Nucleus accumbens (tissue), 56 donors: ENCODE data around the gene OR1S1.
"Not testable (repeated sequence)": the region's sequence is repeated elsewhere in the genome, so short reads cannot be mapped to it uniquely, and the experiment has no call there.

Experiments used
- DNase-seq, 56 donors: peaks; one replicate each; lab custom pipeline; 2025; lab: John Stamatoyannopoulos, UW

OR1S1 gene

GRCh38 chr11:58212420-58212819 lies at the start of gene OR1S1:
Gene OR1S1, plus strand, starts transcription at chr11:58212720.
- DNase-seq, result not testable (repeated sequence)

- DNase-seq, result no peak
Observed at GRCh38 chr11:58164389-58164788, 48.1 kb upstream of the OR1S1 start.

- DNase-seq, result no peak
Observed at GRCh38 chr11:58164990-58165389, 47.5 kb upstream of the OR1S1 start.

DNA sequence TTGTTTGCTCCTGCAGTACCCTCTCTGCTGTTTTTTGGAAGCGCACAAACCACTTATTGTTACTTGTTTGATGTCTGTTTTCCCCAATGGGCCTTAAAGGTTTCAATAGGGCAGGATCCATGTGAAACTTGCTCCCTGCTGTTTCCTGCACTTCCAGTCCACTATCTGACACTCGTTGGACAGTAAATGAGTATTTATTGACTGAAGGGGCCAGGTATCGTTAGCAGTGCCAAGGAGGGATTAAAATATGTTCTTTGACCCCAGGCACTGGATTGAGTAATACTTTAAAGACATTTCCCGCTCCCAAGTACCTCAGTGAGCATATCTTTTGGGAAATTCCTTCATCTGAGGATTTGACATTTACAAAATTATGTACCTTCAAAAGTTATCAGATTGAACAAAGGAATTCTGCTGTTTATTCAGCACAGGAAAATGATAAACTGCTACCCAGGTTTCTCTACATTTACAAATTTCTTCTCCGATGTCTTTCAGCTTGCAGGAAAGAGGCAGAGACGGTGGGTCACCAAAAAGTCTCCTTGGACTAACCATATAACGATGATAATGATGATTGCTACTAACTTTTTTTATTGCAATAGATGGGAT lies 46.9 kb upstream of the OR1S1 start:
- DNase-seq, result no peak

- DNase-seq, result no peak
Observed at GRCh38 chr11:58177409-58178054, 35.0 kb upstream of the OR1S1 start.

GRCh38 chr11:58178444-58178843 lies 34.1 kb upstream of the OR1S1 start:
- no peak for DNase-seq

DNA sequence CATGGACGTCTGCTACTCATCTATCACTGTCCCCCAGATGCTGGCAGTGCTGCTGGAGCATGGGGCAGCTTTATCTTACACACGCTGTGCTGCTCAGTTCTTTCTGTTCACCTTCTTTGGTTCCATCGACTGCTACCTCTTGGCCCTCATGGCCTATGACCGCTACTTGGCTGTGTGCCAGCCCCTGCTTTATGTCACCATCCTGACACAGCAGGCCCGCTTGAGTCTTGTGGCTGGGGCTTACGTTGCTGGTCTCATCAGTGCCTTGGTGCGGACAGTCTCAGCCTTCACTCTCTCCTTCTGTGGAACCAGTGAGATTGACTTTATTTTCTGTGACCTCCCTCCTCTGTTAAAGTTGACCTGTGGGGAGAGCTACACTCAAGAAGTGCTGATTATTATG lies 32.9 kb upstream of the OR1S1 start:
- no peak for DNase-seq

DNA sequence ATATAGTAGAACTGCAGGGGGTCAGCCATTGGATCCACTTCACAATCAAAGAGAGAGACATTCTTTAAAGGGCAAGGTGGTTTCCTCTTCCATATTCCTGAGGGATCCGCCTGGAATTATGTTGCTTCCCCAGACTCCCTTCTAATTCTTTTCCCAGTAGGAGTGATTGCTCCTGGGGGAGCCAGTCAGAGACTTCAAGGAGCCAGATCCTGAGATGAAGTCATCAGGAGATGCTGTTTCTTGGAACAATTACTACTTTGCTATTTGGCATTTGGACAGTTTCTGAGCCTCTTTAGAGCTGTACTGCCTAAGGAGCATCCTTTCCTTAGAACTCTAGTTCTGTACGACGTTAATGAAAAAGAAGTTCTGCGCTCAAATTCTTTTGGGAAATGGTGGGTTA lies 25.6 kb upstream of the OR1S1 start:
- DNase-seq, result no peak

DNA sequence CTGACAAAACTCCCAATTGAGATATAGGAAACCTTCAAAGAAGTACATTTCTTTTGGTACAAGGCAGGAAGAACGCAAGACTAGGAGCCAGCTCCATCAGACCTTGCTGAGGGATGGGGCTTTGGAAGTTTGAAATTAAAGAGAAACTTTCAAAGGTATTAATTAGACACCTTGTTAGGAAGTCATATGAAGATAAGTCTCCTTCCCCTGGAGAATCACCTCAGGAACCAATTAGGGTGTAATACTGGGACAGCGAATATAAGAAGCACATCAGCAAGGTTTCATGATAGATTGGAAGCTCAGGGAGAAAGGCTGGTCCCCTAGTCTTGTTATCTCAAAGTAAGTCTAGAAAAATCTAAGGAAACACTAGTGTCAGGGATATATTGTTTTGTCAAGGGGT lies 23.8 kb upstream of the OR1S1 start, which contains the start of gene OR9Q2:
Gene OR9Q2 (plus strand): TSS at position 301 of the 400 bp plus-strand sequence. CDS start 1,421 bp downstream, outside the sequence.
- DNase-seq, result no peak

GRCh38 chr11:58192229-58192628 lies 20.3 kb upstream of the OR1S1 start:
- DNase-seq, result no peak

GRCh38 chr11:58193391-58193790 lies 19.1 kb upstream of the OR1S1 start:
- no peak for DNase-seq

- DNase-seq, result no peak
Observed at GRCh38 chr11:58195939-58196338, 16.6 kb upstream of the OR1S1 start.

DNA sequence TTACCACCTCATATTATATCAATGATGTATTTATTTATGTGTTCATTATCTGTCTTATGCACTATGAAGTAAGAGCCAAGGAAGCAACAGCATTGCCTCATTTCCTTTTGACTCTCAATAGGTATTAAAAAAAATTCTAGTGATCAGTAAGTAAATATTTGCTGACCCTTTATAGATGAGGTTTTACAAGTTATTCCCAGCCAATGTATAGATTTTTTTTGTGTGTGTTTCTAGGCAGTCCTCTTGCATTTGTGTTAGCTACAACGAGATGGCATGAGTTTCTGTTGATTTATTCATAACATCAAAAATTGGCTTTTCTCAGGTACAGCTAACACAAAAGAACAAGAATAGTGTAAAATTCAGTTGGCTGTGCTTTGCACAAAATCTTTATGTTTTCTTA lies 13.2 kb upstream of the OR1S1 start:
- no peak for DNase-seq

GRCh38 chr11:58204042-58204441 lies 8.5 kb upstream of the OR1S1 start, which contains the start of gene OR1S2:
Gene OR1S2, minus strand, starts transcription at chr11:58204142. Its CDS starts 0 bp downstream, at chr11:58204142.
- DNase-seq, result no peak

DNA sequence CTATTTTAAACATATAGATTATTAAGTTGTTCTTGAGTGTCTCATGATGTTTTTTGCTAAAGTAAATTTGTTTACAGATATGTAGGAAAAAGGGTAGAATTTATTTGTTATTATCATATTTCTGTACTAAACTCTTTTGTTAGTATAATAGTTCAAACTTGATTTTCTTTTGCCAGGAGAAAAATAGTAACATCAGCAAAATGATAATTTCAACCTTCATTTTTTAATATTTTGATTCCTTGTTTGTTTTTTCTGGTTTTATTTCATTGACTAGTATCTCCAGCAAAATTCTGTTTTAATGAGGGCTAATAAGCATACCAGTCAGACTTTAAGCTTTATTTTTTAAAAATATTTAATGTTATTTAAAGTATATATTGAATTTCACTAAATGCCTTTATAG lies 4.0 kb downstream of the OR1S1 start:
- DNase-seq, result no peak

DNA sequence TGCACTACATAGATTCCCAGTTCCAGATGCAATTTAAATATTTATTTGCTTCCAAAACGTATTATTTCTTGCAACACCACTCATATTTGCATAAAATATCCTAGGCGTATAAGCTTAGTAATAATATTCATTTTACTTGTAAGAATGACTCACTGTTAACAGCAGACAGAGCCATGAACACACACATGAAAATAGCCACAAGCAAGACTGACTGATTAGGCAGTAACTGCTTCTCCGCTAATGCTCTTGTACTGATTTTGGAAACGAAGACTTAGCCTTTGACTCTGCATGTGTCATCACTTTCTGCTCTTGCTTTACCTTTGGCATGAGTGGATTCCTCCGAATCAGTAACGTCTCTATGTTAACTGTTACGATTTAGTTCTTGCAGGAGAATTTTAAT lies 10.2 kb downstream of the OR1S1 start:
- no peak for DNase-seq

- no peak for DNase-seq
Observed at GRCh38 chr11:58227956-58228615, 15.6 kb downstream of the OR1S1 start.

- no peak for DNase-seq
Observed at GRCh38 chr11:58243954-58244353, 31.4 kb downstream of the OR1S1 start.

DNA sequence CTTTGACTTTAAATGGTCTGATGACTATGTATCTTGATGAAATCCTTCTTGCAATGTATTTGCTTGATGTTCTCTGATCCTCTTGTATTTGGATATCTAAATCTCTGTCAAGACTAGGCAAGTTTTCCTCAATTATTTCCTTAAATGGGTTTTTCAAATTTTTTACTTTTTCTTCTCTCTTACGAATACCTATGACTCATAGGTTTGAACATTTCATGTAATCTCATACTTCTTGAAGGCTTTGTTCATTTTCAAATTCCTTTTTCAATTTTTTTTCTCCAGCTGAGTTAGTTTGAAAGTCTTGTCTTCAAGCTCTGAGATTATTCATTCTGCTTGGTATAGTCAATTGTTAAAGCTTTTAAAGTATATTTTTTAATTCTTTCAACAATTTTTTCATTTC lies 42.4 kb downstream of the OR1S1 start:
- no peak for DNase-seq

- DNase-seq, result no peak
Observed at GRCh38 chr11:58259983-58260382, 47.5 kb downstream of the OR1S1 start.
